ENCODE measurements around the gene SAP30L.

Gene SAP30L

DNA sequence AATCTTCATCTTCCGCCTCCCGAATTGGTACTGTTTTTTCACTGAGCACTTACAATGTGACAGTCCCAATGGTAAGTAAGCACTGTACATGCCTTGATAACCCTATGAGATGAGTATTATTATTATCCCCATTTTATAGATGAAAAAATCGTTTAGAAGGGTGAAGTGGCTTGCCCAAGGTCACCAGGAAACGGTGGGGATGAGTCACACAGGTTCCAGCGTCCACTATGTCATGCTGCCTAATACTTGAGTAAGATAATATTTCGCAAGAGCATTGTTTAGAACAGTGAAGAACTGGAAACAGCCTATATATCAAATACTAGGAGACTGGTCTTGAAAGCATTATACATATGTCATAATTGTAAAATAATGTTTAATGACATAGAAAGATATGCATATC is 19.4 kb downstream of the SAP30L start:
- no peak for DNase-seq (ENCODE audit: low read depth)

DNA sequence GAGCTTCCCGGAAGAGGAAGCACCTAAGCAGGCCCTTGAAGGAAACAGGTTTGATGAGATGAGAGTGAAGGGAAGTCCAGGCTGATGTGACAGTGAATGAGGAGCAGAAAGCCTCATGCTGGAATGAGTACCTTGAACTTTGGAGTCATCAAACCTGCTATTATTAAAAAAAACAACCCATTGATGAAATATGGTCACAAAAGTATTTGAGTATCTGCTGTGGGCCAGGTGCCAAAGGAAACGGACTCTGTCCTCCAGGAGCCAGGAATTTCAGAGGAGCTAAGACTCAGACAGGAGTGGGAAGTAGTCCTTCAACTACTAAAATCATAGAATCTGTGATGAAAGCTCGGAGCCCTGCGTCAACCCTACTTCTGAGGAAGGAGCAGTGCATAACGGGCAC is 20.4 kb downstream of the SAP30L start:
- no peak for DNase-seq (ENCODE audit: low read depth)

DNA sequence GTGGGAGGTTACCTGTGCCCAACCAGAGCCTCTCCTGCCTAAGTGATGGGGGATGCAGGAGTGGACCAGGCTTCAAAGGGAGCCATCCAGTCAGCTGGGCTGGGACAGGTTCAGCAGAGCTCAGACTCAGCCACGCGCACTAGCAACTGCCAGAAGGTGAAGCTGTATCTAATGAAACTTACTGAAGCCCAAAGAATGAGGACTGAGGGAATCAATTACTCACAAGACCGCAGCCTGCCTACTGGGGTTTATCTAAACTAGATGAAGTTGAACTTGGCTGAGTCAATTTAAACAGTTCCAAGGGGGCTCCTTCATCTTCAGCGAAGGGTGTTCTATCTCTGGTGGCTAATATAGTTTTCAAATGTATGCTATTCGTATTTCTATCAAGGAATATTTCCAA is 20.9 kb downstream of the SAP30L start:
- DNase-seq (ENCODE audit: low read depth) = no peak

DNA sequence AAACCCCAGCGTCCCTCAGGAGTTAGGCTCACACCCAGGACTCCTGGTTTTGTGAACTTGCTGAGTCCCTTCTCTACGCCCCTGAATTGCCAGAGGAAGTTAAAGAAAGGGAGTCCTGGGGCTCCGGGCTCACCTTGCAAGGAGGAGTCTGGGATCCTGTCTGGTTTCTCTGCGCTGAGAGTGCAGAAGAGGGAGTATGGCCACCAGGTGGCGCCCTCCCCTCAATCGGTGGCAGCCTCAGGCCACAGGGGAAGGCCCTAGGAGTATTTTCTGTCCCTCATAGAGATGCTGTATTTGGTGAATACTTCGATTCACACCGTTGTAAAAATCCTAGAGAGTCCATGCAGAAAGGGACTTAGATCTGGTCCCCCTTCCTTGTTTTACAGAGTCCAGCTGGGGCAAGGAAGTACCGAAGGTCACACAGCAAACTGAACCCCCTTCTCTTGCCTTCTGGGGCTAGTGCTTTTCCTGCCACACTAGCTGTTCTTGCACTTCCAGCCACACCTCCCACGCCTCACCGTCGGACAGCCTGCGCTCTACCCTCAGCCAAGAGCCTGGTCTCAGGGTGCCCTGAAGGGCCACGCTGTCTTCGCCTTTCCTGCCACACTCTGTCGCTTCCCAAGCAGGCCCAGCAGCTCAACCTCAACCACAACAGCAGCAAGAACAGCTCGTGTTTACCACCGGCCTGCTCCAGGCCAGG is 22.0 kb downstream of the SAP30L start:
- DNase-seq (ENCODE audit: low read depth) = no peak

DNA sequence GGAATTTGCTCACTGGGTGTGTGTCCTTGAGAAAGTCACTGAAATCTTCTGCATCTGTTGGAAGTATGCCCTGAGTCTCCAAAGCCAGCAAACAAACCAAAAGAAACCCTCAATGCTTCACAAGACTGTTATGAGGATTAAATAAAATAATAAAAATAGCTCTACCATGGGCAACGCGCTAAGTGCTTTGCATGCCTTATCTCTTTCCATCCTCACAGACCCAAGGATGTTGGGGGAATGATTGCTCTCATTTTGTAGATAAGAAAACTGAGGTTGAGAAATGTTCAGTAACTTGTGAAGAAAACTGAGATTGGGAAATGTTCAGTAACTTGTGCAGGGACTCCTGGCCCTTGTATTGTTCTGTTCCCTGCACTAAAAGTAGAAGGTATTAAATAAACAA is 24.3 kb downstream of the SAP30L start:
- no peak for DNase-seq (ENCODE audit: low read depth)

DNA sequence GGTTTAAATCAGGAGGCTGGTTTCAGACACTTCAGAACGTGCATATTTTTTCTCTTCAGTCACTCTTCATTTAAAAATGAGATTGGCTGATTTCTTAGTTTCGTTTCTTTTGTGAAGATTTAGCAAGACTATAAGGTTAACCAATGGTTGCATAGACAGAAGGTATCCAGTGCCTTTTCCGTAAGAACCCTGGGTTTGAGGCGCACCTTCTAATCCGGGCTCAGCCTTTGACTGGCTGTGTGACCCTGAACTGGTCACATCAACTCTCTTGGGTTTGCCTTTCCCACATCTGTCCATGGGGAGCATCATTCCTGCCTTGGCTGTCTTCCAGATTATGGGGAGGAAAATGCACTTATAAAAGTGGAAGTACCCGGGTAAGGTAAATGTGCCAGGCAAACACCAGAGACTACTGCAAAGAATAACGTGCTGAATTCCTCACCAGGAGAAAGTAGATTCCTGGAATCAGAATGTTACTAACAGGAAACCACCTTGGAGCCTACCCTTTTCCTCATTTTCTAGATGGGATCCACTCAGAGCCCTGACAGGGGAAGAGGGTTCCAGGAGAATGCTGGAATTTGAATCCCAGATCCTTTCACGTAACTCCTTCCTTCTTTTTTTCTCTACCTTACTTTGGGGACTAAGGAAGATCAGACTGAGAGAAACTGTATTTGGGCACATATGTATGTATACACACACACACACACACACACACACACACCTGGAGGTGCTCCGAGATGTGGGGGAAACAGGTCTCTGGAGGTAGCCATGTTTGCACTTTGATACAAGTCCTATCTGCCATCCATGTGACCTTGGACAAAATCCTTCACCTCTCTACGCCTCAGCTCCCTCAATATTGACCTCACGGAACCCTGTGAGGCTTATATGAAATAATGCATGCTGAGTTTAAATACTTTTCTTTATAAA is 25.4 kb downstream of the SAP30L start:
- no peak for DNase-seq (ENCODE audit: low read depth)

DNA sequence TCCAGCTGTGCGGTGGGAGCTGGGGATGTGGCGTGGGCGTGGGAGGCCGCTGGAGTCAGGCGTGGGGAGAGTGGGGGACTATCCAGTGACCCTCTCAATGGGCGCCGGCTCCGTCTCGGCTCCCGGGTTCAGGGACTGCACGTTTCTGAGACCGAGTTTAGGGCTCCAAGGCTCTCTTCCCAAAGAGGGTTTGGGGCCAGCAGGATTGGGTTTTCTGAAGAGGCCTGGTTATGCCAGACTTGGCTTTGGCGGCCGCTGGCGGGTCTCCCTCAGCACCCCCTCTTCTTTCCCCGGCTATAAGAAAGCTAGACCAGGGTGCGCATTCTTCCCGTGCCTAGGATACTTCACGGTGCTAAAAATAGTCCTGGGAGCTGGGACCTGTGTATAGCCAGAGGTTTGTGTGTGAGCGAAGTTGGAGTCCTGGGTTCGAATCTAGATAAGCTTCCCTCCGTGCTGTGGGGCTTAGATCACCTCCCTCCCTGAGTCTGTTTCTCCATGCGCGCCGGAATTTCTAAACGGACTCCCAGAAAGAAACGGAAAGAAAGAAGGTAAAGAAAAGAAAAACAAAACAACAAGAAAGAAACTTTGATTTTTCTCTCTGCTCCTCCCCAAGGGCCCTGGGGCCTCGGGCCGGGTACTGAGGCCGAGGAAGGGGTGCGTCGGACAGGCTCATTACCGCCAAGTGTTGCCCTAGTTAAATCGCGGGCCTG is 27.2 kb downstream of the SAP30L start:
- DNase-seq (ENCODE audit: low read depth) = no peak

DNA sequence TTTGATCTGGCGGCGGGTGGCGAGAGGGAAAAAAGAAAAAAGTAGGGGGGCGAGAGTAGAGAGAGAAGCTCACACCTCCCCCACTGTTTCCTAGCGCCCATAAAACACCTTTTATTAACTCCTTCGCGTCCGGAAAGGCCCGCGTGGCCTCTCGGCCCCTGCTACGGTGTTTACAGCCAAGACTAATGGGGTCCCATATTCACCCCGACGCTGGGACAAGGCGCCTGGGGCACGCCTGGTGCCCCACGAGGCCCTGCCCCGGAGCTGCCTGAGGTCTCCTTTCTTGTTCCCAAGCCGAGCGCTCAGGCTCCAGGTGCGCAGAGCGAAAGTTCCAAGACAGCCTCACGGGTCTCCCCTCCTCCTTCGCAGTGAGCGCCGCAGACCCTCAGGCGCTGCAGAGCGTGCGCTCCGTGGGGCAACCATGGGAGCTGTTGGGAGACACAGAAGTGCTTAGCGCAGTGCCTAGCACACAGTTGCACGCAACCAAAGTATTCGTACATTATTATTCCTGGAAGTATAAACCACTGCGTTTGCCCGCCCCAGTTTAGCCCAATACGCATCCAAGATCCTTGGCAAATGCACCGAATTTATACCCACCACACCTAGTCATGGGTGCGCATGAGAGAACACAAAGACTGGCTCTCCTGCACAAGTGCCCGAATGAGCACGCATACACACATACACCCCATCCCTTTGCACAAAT is 27.9 kb downstream of the SAP30L start:
- no peak for DNase-seq (ENCODE audit: low read depth)

DNA sequence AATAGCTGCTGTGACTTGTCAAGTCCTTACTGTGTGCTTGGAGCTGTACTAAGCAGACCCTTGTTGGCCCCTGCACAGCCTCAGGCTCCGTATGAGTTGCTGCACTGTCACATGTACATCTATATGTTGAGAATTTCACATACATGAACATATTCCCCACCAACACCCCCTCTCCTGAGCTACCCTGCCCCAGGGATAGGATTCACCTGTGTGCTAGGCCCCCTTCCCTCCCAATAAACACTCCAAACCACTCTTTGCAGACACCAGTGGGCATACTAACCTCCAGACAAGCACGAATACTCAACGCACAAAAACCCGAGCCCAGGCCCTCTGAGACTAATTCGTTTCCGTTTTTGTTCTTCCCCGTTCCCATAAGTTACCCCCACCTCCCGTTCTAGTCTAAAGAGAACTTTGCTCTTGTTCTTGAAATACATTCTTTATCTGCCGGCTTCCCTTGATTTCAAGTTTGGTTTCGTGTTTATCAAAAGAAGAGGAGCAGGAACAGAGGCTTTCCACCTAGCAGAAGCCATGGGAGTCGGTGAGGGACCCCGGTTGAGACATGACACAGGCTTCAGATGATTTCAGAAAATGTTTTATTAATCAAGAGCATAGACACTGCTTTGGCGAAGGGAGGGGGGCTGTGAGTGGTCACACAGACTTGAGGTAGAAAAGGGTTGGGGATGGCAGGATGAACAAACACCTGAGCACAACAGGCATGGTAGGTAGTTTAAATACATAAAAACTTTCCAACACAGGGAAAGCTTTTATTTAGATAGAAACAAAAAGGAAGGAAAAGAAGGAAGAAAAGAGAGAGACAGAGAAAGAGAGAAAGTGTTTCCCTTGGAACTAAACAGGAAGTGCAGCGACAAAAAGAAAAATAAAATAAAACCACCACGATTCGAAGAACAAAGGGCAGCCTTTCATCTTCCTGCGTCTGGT is 28.9 kb downstream of the SAP30L start:
- no peak for DNase-seq (ENCODE audit: low read depth)

DNA sequence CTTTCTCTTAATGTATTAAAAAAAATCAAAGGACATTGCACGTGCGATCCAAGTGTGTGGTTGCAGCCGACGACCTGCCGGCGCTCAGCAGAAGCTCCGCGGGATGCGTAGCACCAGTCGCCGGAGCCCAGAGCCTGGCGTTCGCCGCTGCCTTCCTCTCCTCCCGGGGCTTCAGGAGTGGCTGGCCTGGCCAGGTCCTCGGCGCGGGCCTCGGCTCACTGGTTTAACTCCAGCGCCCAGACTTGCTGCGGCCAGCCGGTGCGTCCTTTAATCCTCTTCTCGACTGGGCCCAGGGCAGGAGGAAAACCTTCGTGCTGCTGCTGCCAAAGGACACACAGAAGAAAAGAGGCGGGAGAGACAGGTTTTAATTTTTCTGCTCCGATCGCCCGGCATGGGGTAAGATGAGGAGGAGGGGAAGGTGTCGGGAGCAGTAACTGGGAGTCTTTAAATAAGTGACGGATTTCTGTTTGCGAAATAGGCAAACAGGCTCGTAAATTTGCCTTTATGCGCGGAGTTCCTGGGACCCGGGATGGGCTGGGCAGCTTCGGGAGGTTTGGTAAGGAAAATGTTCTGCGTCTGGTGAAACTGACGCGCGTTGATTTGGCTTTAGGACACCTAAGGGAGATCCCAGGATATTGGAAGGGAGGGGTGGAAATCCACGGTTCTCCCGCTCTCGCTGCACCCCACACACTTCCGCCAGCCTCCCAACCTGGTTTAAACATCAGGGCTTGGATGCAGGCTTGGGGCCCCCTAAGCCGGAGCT is 30.0 kb downstream of the SAP30L start:
- no peak for DNase-seq (ENCODE audit: low read depth)

DNA sequence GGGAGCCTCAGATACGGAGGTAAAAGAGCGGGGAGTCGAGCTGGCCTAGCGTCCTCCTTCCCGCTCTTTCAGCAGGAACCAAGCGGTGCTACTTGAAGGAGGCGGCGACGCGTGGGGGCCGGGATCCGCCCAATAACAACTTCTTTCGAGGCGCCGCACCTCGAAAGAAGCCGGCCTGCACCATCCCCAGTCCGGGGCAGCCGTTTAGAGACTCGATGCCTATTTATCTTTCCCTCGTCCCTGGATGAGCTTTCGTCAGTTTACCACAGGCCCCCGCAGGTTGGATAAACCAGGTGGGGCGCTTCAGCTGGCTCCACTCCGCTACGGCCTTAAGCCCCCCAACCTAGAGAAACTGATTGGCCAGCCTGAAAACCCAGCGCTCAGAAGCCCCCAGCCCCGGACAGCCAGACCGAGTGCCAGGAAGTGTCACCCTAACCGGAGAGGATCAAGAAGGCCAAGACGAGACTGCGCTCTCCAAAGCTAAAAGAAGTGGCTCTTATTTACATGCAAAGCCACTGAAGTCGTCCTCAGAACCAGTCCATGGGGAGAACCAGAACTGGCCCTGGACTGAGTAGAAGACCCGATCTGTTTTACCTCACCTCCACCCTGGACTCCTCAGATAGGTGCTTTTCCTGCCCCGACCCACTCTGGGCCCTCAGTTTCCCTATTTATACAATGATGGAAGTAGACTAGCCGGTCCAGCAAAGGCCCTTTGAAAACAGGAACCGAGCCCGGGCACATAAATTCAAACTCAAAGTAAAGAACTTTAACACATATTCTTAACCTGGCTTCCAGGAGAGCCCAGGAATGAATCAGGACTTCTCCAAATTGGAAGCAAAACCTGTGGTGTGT is 30.8 kb downstream of the SAP30L start:
- no peak for DNase-seq (ENCODE audit: low read depth)

DNA sequence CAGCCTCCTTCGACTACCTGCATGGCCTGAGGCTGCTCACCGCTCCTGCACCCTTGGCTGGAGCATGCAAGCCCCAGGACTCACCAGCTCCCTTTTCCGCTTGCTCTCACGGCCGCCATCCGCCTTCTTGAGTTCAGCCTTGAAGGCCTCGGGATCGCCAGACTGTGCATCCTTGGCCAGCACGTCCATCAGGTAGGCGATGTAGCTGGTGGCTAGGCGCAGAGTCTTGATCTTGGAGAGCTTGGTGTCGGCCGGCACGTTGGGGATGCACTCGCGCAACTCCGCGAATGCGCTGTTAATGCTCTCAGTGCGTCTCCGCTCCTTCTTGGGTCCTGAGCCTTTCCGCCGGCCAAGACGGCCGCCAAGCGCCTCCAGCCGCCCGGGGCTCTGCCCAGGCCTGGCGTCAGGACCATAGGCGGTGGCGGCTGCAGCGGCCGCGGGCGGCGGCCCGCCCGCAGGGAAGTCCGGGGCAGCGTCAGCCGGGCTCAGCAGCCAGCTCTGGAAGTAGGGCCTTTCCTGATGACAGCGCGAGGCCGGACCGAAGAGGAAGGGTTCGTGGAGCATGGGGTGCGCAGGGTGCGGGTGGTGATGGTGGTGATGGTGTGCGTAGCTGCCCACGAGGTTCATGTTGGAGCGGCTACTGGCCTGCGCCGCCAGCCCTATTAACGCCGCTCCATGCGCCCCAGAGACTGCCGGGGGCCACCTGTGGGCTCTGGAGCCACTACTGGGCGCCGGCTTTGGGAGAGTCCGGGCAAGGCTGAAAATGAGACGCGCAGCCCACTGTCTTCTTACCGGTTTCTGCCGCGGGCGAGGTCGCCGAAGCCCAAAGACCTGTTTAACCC is 31.8 kb downstream of the SAP30L start:
- no peak for DNase-seq (ENCODE audit: low read depth)

DNA sequence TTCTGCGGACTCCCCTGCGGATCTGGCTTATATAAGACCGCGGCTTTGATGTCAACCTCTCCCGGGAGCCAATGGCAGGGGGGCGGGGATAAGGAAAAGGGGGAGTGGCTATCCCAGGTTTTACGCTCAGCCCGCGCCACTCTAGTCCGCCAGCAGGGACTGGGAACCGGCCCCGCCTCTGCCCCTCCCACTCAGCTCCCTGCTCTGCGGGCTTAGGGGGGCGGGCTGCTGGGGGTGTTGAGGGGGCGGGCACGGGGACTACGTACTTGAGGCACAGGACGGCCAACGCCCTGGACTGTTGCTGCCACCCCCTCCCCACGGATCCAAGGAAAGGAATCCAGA is 32.4 kb downstream of the SAP30L start, which contains the start of gene HAND1:
HAND1 (minus strand) TSS at position 4 of the 342 bp plus-strand sequence. CDS start 219 bp downstream, outside the sequence.
- DNase-seq (ENCODE audit: low read depth) = no peak

DNA sequence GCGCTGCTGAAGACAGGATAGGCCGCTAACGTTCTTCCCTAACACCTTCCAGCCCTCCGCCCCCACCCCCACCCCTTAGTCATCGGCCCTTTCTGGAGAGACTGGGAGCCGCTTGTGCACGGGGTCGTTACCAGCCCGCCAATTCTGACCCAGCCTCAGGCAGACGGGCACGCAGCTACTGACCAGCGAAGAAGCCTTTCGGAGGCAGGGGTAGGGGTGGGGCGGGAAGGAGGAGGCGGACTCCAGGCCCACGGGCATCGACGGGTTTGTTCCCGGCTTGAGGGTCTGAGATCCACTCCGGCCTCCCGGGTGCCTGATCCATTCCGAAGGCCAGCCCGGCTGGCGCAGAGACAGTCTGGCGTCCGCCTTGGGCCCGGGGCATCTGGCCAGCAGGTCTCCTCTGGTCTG is 33.0 kb downstream of the SAP30L start:
- no peak for DNase-seq (ENCODE audit: low read depth)

DNA sequence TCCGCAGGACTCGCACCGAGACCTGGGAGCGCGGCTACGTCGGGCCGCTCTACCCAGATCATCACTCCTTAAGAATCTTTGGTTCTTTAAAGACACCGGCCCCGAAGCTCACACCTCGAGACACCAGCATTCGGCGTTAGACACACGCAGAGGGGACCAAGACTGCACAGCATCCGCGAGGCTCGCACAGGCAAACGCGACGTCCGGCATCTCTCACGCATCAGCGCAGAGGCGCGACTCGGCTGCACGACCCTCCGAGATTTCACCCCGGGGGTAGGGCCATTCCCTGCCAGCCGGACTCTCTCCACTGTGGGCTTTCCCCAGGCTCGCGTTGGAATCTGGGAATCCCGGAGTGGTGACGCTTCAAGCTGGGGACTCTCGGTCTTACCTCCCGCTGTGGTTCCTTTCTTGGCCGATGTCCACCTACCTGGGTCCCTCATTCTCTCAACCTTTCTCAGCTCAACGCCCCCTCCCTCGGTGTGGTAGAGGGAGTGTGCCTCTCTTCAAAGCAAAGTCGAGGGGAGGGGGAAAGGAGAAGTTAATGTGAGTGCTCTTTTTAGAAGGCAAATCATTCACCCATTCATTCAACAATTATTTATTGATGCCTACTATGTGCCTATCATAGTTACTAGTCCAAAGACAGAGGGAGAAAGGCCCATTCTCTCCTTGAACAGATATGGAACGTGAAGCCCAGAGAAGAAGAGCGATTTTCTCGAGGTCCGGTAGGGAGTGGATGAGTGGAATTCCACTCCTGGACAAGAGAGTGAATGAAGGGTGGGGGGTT is 33.6 kb downstream of the SAP30L start:
- no peak for DNase-seq (ENCODE audit: low read depth)

DNA sequence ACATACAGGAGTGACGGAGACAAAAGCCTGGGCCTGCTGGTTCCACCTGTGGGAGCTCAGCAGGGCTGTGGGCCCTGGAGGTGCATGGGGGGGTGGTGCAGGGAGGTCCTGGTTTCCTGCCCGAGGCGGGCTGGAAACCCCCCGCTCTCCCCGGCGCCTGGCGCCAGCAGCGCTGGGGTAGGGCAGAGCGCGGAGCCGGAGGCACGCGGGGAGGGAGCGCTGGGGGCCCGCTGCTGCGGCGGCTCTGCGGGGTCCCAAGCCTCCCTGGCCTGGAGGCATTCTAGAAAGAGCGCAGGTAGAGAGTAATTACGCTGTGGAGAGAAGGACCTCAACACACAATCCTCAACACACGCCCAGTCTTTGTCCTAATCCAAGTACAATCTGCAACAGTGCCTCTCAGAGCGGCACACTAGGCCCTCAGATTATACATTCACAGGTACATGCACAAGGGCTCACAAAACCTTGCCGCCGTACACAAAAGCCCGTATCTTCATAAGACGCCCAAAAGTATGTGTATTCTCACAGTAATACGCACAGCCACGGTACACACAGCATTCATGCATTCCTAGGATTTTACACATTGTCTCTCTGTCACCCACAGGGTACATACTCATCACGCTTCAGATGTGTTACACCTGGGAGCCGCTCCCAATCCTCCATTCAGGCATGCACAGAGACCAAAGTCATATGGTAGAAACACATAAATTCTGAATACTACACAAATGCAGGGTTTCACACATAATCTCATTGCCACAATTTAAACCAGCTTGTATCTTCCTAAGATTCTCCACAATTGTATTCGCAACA is 34.4 kb downstream of the SAP30L start:
- no peak for DNase-seq (ENCODE audit: low read depth)

DNA sequence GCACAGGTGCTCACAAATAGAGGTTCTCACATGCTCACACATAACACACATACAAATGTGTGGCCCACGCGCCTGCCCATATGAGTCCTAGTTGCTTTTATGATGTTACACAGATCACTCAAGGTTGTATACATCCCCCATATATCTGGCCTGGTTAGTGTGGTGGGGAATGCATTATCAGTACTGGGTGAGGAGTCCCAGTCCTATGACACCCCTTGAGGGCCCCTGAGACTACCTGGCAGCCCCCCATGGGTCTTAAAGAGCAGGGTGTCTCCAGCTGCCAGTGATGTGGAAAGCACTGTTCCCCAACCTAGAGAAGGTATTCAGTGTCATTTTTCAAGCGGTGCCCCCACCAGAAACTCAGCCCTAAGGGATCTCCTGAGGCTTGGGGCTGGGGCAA is 35.0 kb downstream of the SAP30L start:
- no peak for DNase-seq (ENCODE audit: low read depth)

Measured in fibroblast of the conjunctiva (primary cell).